A673 (cell line): ENCODE measurements around the gene MUS81. TPM values are rescaled to one million over a fixed set of nuclear protein-coding genes. Genes with fewer than 3 reads are reported as not detected.

Experiments
- BruUV-seq: library from RNA; stranded (reverse); fragments of 400-500 nt; replicated peaks from 2 replicates; lab custom pipeline; 2021; lab: Mats Ljungman, UMichigan
- CTCF ChIA-PET: fragments of 300-600 bp; sonication (Branson Sonifier 250); formaldehyde crosslinking; loops from one replicate; lab custom pipeline; 2022; ENCODE audit warnings: antibody characterized with exemption; lab: Charles Lee
- POLR2A ChIA-PET: fragments of 300-600 bp; sonication (Branson Sonifier 250); formaldehyde crosslinking; loops from one replicate; lab custom pipeline; 2022; ENCODE audit warnings: antibody characterized with exemption; ENCODE audit not compliant: low non-redundant PET; lab: Charles Lee
- DNase-seq: peaks from one replicate; pipeline ENCODE4 v3.0.0-alpha.2; 2015; ENCODE audit warnings: low spot score
- H3K27ac ChIP-seq: fragments of 200-600 bp; sonication (generic); 2 replicates; pipeline ENCODE4 v1.5.1; 2016; ENCODE audit warnings: mixed run types, low read depth, mild to moderate bottlenecking, mixed read lengths, antibody characterized with exemption, low read length; ENCODE audit not compliant: poor library complexity, severe bottlenecking
- H3K27me3 ChIP-seq: fragments of 200-600 bp; sonication (generic); replicated peaks from 2 replicates; pipeline ENCODE4 v1.6.1; 2017; ENCODE audit warnings: mixed run types, low read depth, mild to moderate bottlenecking, mixed read lengths, antibody characterized with exemption, low read length; ENCODE audit not compliant: insufficient read depth, poor library complexity
- H3K36me3 ChIP-seq: fragments of 200-600 bp; sonication (generic); 2 replicates; pipeline ENCODE4 v1.6.1; 2016; ENCODE audit warnings: mixed run types, mild to moderate bottlenecking, mixed read lengths, antibody characterized with exemption, low read length; ENCODE audit not compliant: insufficient read depth, poor library complexity, severe bottlenecking
- H3K4me1 ChIP-seq: fragments of 200-600 bp; sonication (generic); 2 replicates; pipeline ENCODE4 v1.6.1; 2017; ENCODE audit warnings: mixed run types, mild to moderate bottlenecking, mixed read lengths, antibody characterized with exemption, low read length; ENCODE audit not compliant: insufficient read depth, poor library complexity, severe bottlenecking
- H3K4me3 ChIP-seq: fragments of 200-600 bp; sonication (generic); 2 replicates; pipeline ENCODE4 v1.5.1; 2016; ENCODE audit warnings: low read depth, mixed run types, mild to moderate bottlenecking, mixed read lengths, low read length; ENCODE audit not compliant: poor library complexity, severe bottlenecking
- H3K9me3 ChIP-seq: fragments of 200-600 bp; sonication (generic); 2 replicates; pipeline ENCODE4 v1.6.1; 2016; ENCODE audit warnings: mixed run types, low read depth, mild to moderate bottlenecking, mixed read lengths, antibody characterized with exemption, low read length; ENCODE audit not compliant: poor library complexity, severe bottlenecking
- CTCF ChIP-seq: fragments of 300-800, 200-600 bp; sonication (generic); conservative IDR thresholded peaks from 2 replicates; pipeline ENCODE4 v1.5.1; 2017; ENCODE audit warnings: low read depth, mild to moderate bottlenecking, antibody characterized with exemption, low read length, moderate library complexity, mixed read lengths
- EZH2 ChIP-seq: fragments of 200-600 bp; sonication (generic); IDR thresholded peaks from 2 replicates; pipeline ENCODE4 v1.6.1; 2017; ENCODE audit warnings: borderline replicate concordance, low read depth, mild to moderate bottlenecking, mixed read lengths, antibody characterized with exemption, low read length; ENCODE audit not compliant: poor library complexity, severe bottlenecking
- intact Hi-C: fragments of 100-400 bp; cut with micrococcal nuclease; formaldehyde crosslinking; loops from one replicate; pipeline ENCODE4 v1.10.0; 2022; ENCODE audit not compliant: unreplicated experiment
- total RNA-seq: library from RNA; stranded (reverse); gene quantifications from 2 replicates; pipeline ENCODE4 v1.2.3, GENCODE V29; 2021

The MUS81 gene
- total RNA-seq, 1 experiment from 2014 or later, result 77.4 TPM

- no peaks in the 10 kb centered on the region for H3K9me3 ChIP-seq
- peaks cover 8% of the 10 kb centered on the region for H3K4me1 ChIP-seq
- no peak overlapping the region for H3K27ac ChIP-seq
- intact Hi-C loops, result loop anchor here (1.0 kb wide), 1 partner anchor 105 kb away; no protein-coding TSS in a partner anchor
- peaks cover 48% of the 10 kb centered on the region for H3K36me3 ChIP-seq
- ChIA-PET CTCF (interaction anchor here (0.6 to 2.3 kb wide), 10 partner anchors 10 to 946 kb away, joined by 3 to 16 read pairs (median 6); partner anchors contain the start of gene MUS81), POLR2A (interaction anchor here (0.9 kb wide), 1 partner anchor 18 kb away, joined by 13 read pairs; no protein-coding TSS in a partner anchor)
- no TSS peak for BruUV-seq
- no peak overlapping the region for H3K4me3 ChIP-seq
- DNase-seq, result no peak
- no peak for TF ChIP-seq CTCF
- TF ChIP-seq EZH2, result no peak
- no peaks in the 10 kb centered on the region for H3K27me3 ChIP-seq
These were observed 23.8 kb downstream of the MUS81 start for GRCh38 chr11:65883786-65884715.

GRCh38 chr11:65884716-65885092 lies 24.5 kb downstream of the MUS81 start:
- BruUV-seq, result no TSS peak
- Histone ChIP-seq H3K36me3 (peaks cover 48% of the 10 kb centered on the region), H3K4me3 (no peak overlapping the region), H3K27me3 (no peaks in the 10 kb centered on the region), H3K27ac (no peak overlapping the region), H3K4me1 (peaks cover 14% of the 10 kb centered on the region), H3K9me3 (no peaks in the 10 kb centered on the region)
- no peak for TF ChIP-seq EZH2
- peak; percentile 100 for TF ChIP-seq CTCF
- CTCF ChIA-PET, result interaction anchor here (0.6 to 2.3 kb wide), 11 partner anchors 11 to 946 kb away, joined by 3 to 16 read pairs (median 5); partner anchors contain the start of genes FOSL1 and MUS81
- DNase-seq, result peak; percentile 84
- POLR2A ChIA-PET, result interaction anchor here (0.5 to 0.9 kb wide), 2 partner anchors 18 to 1536 kb away, joined by 3 to 13 read pairs; no protein-coding TSS in a partner anchor
- intact Hi-C loops, result loop anchor here (1.0 kb wide), 1 partner anchor 105 kb away; no protein-coding TSS in a partner anchor

- POLR2A ChIA-PET, result interaction anchor here (0.5 to 0.9 kb wide), 2 partner anchors 17 to 1536 kb away, joined by 3 to 13 read pairs; no protein-coding TSS in a partner anchor
- intact Hi-C loops, result no loop called here
These were observed 25.0 kb downstream of the MUS81 start for GRCh38 chr11:65885231-65885630.

More at GRCh38 chr11:65885231-65885630, 25.0 kb downstream of the MUS81 start:
- no peak for TF ChIP-seq CTCF
- TF ChIP-seq EZH2, result no peak
- no peaks in the 10 kb centered on the region for H3K27me3 ChIP-seq
- CTCF ChIA-PET, result interaction anchor here (0.6 to 2.3 kb wide), 9 partner anchors 11 to 179 kb away, joined by 3 to 16 read pairs (median 6); partner anchors contain the start of genes FOSL1 and MUS81
- no peak overlapping the region for H3K27ac ChIP-seq
- peaks cover 48% of the 10 kb centered on the region for H3K36me3 ChIP-seq
- no peak for DNase-seq
- H3K4me1 ChIP-seq, result peaks cover 20% of the 10 kb centered on the region
- H3K9me3 ChIP-seq, result no peaks in the 10 kb centered on the region
- no TSS peak for BruUV-seq
- no peak overlapping the region for H3K4me3 ChIP-seq
